ENCODE measurements around the gene OTOA.
"Not testable (repeated sequence)": the region's sequence is repeated elsewhere in the genome, so short reads cannot be mapped to it uniquely, and the experiment has no call there.

The OTOA gene

GRCh38 chr16:21673469-21673868, 9.7 kb downstream of the OTOA start:
- no peak for DNase-seq (ENCODE audit: low spot score)

- not testable (repeated sequence) for DNase-seq (ENCODE audit: low spot score)
Measured at GRCh38 chr16:21674456-21674855, 10.7 kb downstream of the OTOA start.

GRCh38 chr16:21680714-21681113, 16.9 kb downstream of the OTOA start:
- DNase-seq (ENCODE audit: low spot score) = not testable (repeated sequence)

GRCh38 chr16:21683184-21683583, 19.4 kb downstream of the OTOA start:
- no peak for DNase-seq (ENCODE audit: low spot score)

GRCh38 chr16:21684199-21684598, 20.4 kb downstream of the OTOA start:
- no peak for DNase-seq (ENCODE audit: low spot score)

GRCh38 chr16:21685034-21685455, 21.3 kb downstream of the OTOA start:
- no peak for DNase-seq (ENCODE audit: low spot score)

GRCh38 chr16:21689107-21689506, 25.3 kb downstream of the OTOA start:
- DNase-seq (ENCODE audit: low spot score) = no peak

- not testable (repeated sequence) for DNase-seq (ENCODE audit: low spot score)
Measured at GRCh38 chr16:21690967-21691366, 27.2 kb downstream of the OTOA start.

- no peak for DNase-seq (ENCODE audit: low spot score)
Measured at GRCh38 chr16:21694609-21695008, 30.8 kb downstream of the OTOA start.

GRCh38 chr16:21697032-21697431, 33.3 kb downstream of the OTOA start:
- no peak for DNase-seq (ENCODE audit: low spot score)

GRCh38 chr16:21698169-21699032, 34.6 kb downstream of the OTOA start:
- DNase-seq (ENCODE audit: low spot score) = no peak

GRCh38 chr16:21701271-21701670, 37.5 kb downstream of the OTOA start:
- no peak for DNase-seq (ENCODE audit: low spot score)

- DNase-seq (ENCODE audit: low spot score) = no peak
Measured at GRCh38 chr16:21702276-21702675, 38.5 kb downstream of the OTOA start.

GRCh38 chr16:21703156-21703555, 39.4 kb downstream of the OTOA start:
- DNase-seq (ENCODE audit: low spot score) = no peak

- DNase-seq (ENCODE audit: low spot score) = no peak
Measured at GRCh38 chr16:21703589-21704174, 39.9 kb downstream of the OTOA start.

GRCh38 chr16:21704266-21704665, 40.5 kb downstream of the OTOA start:
- no peak for DNase-seq (ENCODE audit: low spot score)

GRCh38 chr16:21704733-21705132, 41.0 kb downstream of the OTOA start:
- peak; percentile 45 for DNase-seq (ENCODE audit: low spot score)

GRCh38 chr16:21708533-21709115, 44.9 kb downstream of the OTOA start:
- peak; percentile 71 for DNase-seq (ENCODE audit: low spot score)

- no peak for DNase-seq (ENCODE audit: low spot score)
Measured at GRCh38 chr16:21710938-21711337, 47.2 kb downstream of the OTOA start.

- DNase-seq (ENCODE audit: low spot score) = no peak
Measured at GRCh38 chr16:21713549-21714368, 50.0 kb downstream of the OTOA start.

GRCh38 chr16:21714369-21714618, 50.5 kb downstream of the OTOA start:
- DNase-seq (ENCODE audit: low spot score) = not testable (repeated sequence)

- no peak for DNase-seq (ENCODE audit: low spot score)
Measured at GRCh38 chr16:21717608-21718007, 53.8 kb downstream of the OTOA start.

All from SK-N-DZ (cell line).